ENCODE measurements around the gene ADAMTSL4.

DNA sequence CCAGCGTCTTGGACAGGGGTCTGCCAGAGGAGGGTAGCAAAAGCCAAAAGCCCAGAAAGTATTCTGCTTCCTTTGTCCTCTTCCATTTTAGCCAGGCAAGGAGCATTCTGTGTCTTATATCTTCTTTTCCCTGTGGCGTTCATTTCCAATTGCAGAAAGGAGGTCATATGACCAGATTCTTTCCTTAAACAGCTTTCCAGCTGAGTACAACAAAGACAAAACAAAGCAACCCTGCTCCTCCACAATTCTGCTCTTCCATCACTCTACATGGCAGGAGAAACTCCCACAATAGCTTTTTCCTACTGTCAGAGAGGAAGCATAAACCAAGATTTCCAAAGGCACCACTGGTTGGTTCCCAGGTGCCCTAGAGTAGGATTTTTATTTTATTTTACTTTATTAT is 60.5 kb downstream of the ADAMTSL4 start:
- TF ChIP-seq POLR2AphosphoS5 (IDR thresholded peaks at IDR 0.05) (no peak), POLR2A (IDR thresholded peaks at IDR 0.05) (no peak)
- TF ChIP-seq, protein P1, sequence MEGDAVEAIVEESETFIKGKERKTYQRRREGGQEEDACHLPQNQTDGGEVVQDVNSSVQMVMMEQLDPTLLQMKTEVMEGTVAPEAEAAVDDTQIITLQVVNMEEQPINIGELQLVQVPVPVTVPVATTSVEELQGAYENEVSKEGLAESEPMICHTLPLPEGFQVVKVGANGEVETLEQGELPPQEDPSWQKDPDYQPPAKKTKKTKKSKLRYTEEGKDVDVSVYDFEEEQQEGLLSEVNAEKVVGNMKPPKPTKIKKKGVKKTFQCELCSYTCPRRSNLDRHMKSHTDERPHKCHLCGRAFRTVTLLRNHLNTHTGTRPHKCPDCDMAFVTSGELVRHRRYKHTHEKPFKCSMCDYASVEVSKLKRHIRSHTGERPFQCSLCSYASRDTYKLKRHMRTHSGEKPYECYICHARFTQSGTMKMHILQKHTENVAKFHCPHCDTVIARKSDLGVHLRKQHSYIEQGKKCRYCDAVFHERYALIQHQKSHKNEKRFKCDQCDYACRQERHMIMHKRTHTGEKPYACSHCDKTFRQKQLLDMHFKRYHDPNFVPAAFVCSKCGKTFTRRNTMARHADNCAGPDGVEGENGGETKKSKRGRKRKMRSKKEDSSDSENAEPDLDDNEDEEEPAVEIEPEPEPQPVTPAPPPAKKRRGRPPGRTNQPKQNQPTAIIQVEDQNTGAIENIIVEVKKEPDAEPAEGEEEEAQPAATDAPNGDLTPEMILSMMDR (IDR thresholded peaks at IDR 0.05), result no peak
